B cell (primary cell): ENCODE results near the gene MYL5. TPM values are rescaled to one million over a fixed set of nuclear protein-coding genes. Genes with fewer than 3 reads are reported as not detected.

Source experiments
- ATAC-seq: fragments of 200-7000 bp; cut with Tn5 transposase; one replicate; pipeline ENCODE4 v1.10.0; 2021; ENCODE audit warnings: low read depth, mild to moderate bottlenecking, moderate number of reproducible peaks, moderate library complexity
- CTCF ChIA-PET: fragments of 350-600 bp; sonication (Branson Sonifier 250); formaldehyde crosslinking; loops from one replicate; lab custom pipeline; 2021; ENCODE audit warnings: antibody characterized with exemption, inconsistent platforms; lab: Charles Lee
- POLR2A ChIA-PET: fragments of 350-600 bp; sonication (Branson Sonifier 250); formaldehyde crosslinking; loops from one replicate; lab custom pipeline; 2021; ENCODE audit warnings: antibody characterized with exemption; lab: Charles Lee
- DNase-seq: peaks from one replicate; pipeline ENCODE4 v3.0.0; 2013
- H2AFZ ChIP-seq: 2 replicates; pipeline ENCODE4 v1.6.1; 2012; ENCODE audit warnings: mild to moderate bottlenecking, low read depth, low read length; ENCODE audit not compliant: insufficient read depth, poor library complexity, severe bottlenecking
- H3K27ac ChIP-seq, 2 donors: 1 replicate in 1 of 2; 2 replicates in 1 of 2; pipeline ENCODE4 v1.5.1; 2012 to 2013; ENCODE audit warnings: low read length in 2 of 2, mild to moderate bottlenecking in 2 of 2, moderate library complexity in 1 of 2
- H3K27me3 ChIP-seq, 4 experiments: fragments of 200-600 bp in 1 of 4; sonication (generic) in 1 of 4; replicated peaks in 1 of 4; 1 replicate in 2 of 4; 2 replicates in 2 of 4; pipeline versions ENCODE4 v1.6.1 to v1.7.0; 2013 to 2016; ENCODE audit warnings: low read length in 3 of 4, mild to moderate bottlenecking in 2 of 4, mixed read lengths in 1 of 4, moderate library complexity in 1 of 4; ENCODE audit not compliant: insufficient read depth in 4 of 4, control insufficient read depth in 3 of 4; ENCODE audit errors: control extremely low read depth in 1 of 4
- H3K36me3 ChIP-seq, 2 experiments: replicated peaks in 1 of 2; 1 replicate in 1 of 2; 2 replicates in 1 of 2; pipeline versions ENCODE4 v1.6.1 to v1.7.1; 2013; ENCODE audit warnings: low read length in 1 of 2; ENCODE audit not compliant: insufficient read depth in 2 of 2, control insufficient read depth in 1 of 2; ENCODE audit errors: control extremely low read depth in 1 of 2, extremely low read depth in 1 of 2
- H3K4me1 ChIP-seq, 2 donors: fragments of 200-600 bp in 1 of 2; sonication (generic) in 1 of 2; 1 replicate in 1 of 2; 2 replicates in 1 of 2; pipeline versions ENCODE4 v1.5.1 to v1.6.1; 2013 to 2017; ENCODE audit warnings: low read length in 2 of 2; ENCODE audit not compliant: control insufficient read depth in 2 of 2, insufficient read depth in 2 of 2
- H3K4me2 ChIP-seq: replicated peaks from 2 replicates; pipeline ENCODE3; 2012; ENCODE audit warnings: mild to moderate bottlenecking, low read depth, low read length; ENCODE audit not compliant: poor library complexity, severe bottlenecking
- H3K4me3 ChIP-seq, 5 experiments: fragments of 200-600 bp in 1 of 5; sonication (generic) in 1 of 5; 1 replicate in 3 of 5; 2 replicates in 2 of 5; pipeline versions ENCODE4 v1.5.1 to v1.7.0; 2011 to 2016; ENCODE audit warnings: low read length in 4 of 5, mild to moderate bottlenecking in 4 of 5, low read depth in 2 of 5, control low read depth in 1 of 5, moderate library complexity in 1 of 5; ENCODE audit not compliant: insufficient read depth in 1 of 5; ENCODE audit errors: control extremely low read depth in 1 of 5, extremely low read depth in 1 of 5
- H3K79me2 ChIP-seq: fragments of 200-600 bp; sonication (generic); one replicate; pipeline ENCODE4 v1.6.0; 2016; ENCODE audit warnings: low read length; ENCODE audit not compliant: control insufficient read depth, insufficient read depth
- H3K9ac ChIP-seq: fragments of 200-600 bp; sonication (generic); 2 replicates; pipeline ENCODE4 v1.6.1; 2017; ENCODE audit warnings: mild to moderate bottlenecking, low read length, moderate library complexity
- H3K9me3 ChIP-seq, 3 donors: one replicate each; pipeline versions ENCODE4 v1.6.1 to v1.7.1; 2013; ENCODE audit warnings: low read length in 2 of 3; ENCODE audit not compliant: control insufficient read depth in 2 of 3, insufficient read depth in 1 of 3; ENCODE audit errors: control extremely low read depth in 1 of 3
- H4K20me1 ChIP-seq: 2 replicates; pipeline ENCODE4 v1.6.0; 2012; ENCODE audit warnings: mild to moderate bottlenecking, low read length; ENCODE audit not compliant: insufficient read depth, control insufficient read depth, poor library complexity, severe bottlenecking
- H3K27ac Mint-ChIP-seq: one replicate; pipeline ENCODE4 v1.8.0; 2021; ENCODE audit warnings: mixed read lengths
- H3K27me3 Mint-ChIP-seq: one replicate; pipeline ENCODE4 v1.8.0; 2021; ENCODE audit warnings: mixed read lengths
- H3K4me1 Mint-ChIP-seq: one replicate; pipeline ENCODE4 v1.8.0; 2021; ENCODE audit warnings: mixed read lengths
- H3K4me3 Mint-ChIP-seq: one replicate; pipeline ENCODE4 v1.8.0; 2021; ENCODE audit warnings: mixed read lengths
- H3K9me3 Mint-ChIP-seq: one replicate; pipeline ENCODE4 v1.8.0; 2022; ENCODE audit warnings: mixed read lengths; ENCODE audit not compliant: insufficient read depth
- EZH2 ChIP-seq: IDR thresholded peaks from 2 replicates; pipeline ENCODE4 v1.6.1; 2012; ENCODE audit warnings: borderline replicate concordance, low read depth, mild to moderate bottlenecking, moderate library complexity, low read length; ENCODE audit not compliant: insufficient read depth, poor library complexity, severe bottlenecking
- WGBS: methylation state at CpG from one replicate; pipeline ENCODE4 v1.1.5; 2013; ENCODE audit warnings: missing lambda C conversion rate; ENCODE audit not compliant: insufficient coverage; 5-methylcytosine and 5-hydroxymethylcytosine counted together
- intact Hi-C: fragments of 100-400 bp; cut with micrococcal nuclease; formaldehyde crosslinking; loops from one replicate; pipeline ENCODE4 v1.10.0; 2022
- polyA plus RNA-seq: library from polyadenylated mRNA; depleted of rRNA; stranded (reverse); fragments of >200 nt; gene quantifications from 2 replicates; pipeline ENCODE4 v1.2.3, GENCODE V29; 2012
- total RNA-seq, 2 donors: library from RNA; stranded (reverse); fragments of 120-200 nt in 1 of 2; gene quantifications; 1 replicate in 1 of 2; 2 replicates in 1 of 2; pipeline versions ENCODE4 v1.2.3 to v1.2.4, GENCODE V29; 2013 to 2022
- TF ChIP-seq, protein P1 (sequence below): fragments of 200-600 bp; IDR thresholded peaks from one replicate; pipeline ENCODE4 v1.8.0; 2022; ENCODE audit warnings: antibody characterized with exemption, mild to moderate bottlenecking

The MYL5 gene
- total and polyA plus RNA-seq, 2 donors (not counting 1 experiment from before 2014, with no cell fraction given) = 16.9 to 38.3 TPM

DNA sequence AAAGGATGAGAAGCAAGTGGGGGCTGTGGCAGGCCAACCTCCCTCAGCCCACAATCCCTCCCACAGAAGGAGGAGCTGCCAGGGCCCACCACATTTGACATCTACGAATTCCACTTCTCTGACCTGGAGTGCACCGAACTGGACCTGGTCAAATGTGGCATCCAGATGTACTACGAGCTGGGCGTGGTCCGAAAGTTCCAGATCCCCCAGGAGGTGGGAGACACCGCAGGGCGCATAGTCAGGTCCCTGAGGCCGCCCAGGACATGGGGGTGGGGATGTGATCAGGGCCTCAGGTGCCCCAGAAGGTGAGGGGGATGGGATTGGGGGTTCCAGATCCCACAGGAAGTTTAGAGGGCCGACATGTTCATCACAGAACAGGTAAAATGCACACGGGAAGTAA, 13.9 kb upstream of the MYL5 start:
- TF ChIP-seq, protein P1, sequence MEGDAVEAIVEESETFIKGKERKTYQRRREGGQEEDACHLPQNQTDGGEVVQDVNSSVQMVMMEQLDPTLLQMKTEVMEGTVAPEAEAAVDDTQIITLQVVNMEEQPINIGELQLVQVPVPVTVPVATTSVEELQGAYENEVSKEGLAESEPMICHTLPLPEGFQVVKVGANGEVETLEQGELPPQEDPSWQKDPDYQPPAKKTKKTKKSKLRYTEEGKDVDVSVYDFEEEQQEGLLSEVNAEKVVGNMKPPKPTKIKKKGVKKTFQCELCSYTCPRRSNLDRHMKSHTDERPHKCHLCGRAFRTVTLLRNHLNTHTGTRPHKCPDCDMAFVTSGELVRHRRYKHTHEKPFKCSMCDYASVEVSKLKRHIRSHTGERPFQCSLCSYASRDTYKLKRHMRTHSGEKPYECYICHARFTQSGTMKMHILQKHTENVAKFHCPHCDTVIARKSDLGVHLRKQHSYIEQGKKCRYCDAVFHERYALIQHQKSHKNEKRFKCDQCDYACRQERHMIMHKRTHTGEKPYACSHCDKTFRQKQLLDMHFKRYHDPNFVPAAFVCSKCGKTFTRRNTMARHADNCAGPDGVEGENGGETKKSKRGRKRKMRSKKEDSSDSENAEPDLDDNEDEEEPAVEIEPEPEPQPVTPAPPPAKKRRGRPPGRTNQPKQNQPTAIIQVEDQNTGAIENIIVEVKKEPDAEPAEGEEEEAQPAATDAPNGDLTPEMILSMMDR = no peak
- TF ChIP-seq EZH2 = no peak
- no peak overlapping the region for H3K27ac Mint-ChIP-seq
- Histone ChIP-seq H3K4me1 (peaks cover 9 to 17% of the 10 kb centered on the region in 2 donors), H4K20me1 (no peaks in the 10 kb centered on the region), H3K9ac (no peak overlapping the region), H3K4me3 (no peak overlapping the region), H3K4me2 (no peak overlapping the region), H3K36me3 (no peaks in the 10 kb centered on the region), H3K27me3 (no peaks in the 10 kb centered on the region), H3K27ac (no peak overlapping the region), H3K9me3 (peaks cover 0 to 17% (median 0%) of the 10 kb centered on the region in 3 donors), H2AFZ (no peak overlapping the region), H3K79me2 (peaks cover 9% of the 10 kb centered on the region)
- WGBS = 98% methylated on average over 9 of the region's 10 CpGs
- POLR2A ChIA-PET = no interaction called here
- peaks cover 11% of the 10 kb centered on the region for H3K4me1 Mint-ChIP-seq
- DNase-seq = no peak
- no peak overlapping the region for H3K4me3 Mint-ChIP-seq
- no peaks in the 10 kb centered on the region for H3K27me3 Mint-ChIP-seq
- H3K9me3 Mint-ChIP-seq = no peaks in the 10 kb centered on the region
- no peak for ATAC-seq
- CTCF ChIA-PET = no interaction called here
- intact Hi-C loops = loop anchor here (5.0 kb wide), 1 partner anchor 323 kb away; the partner anchor contains the start of gene ZNF141

DNA sequence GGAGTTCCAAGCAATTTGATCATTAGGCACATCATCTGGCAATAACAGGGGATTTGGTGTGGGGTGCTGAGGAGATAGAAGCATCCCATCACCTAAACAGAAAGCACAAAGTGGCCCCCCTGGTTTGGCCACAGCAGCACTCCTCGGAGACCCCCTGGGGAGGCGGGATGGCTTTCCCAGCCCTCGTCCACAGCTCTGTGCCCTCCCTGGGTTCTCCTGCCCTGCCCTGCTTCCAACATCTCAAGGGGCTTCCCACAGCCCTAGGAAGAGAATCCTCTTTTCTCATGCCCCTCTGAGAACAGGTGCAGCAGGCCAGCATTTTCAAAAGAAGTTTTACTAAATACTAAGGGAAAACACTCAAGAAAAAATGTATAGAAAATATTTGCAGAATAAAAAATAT, 13.1 kb upstream of the MYL5 start:
- no peak overlapping the region for H3K27ac Mint-ChIP-seq
- no peak for DNase-seq

More for the DNA sequence above, 13.1 kb upstream of the MYL5 start:
- ChIA-PET POLR2A (no interaction called here), CTCF (no interaction called here)
- no peaks in the 10 kb centered on the region for H4K20me1 ChIP-seq
- peak overlapping the region; percentile 32 for H3K4me3 Mint-ChIP-seq
- H3K4me1 Mint-ChIP-seq = peaks cover 11% of the 10 kb centered on the region
- H3K27me3 ChIP-seq = no peaks in the 10 kb centered on the region
- no peaks in the 10 kb centered on the region for H3K9me3 Mint-ChIP-seq
- H2AFZ ChIP-seq = no peak overlapping the region
- peaks cover 9% of the 10 kb centered on the region for H3K79me2 ChIP-seq
- H3K27ac ChIP-seq = no peak overlapping the region
- ATAC-seq = no peak
- no peak overlapping the region for H3K4me2 ChIP-seq
- H3K4me3 ChIP-seq = no peak overlapping the region
- TF ChIP-seq, protein P1 = no peak
- no peak for TF ChIP-seq EZH2
- H3K9me3 ChIP-seq = peaks cover 0 to 17% (median 0%) of the 10 kb centered on the region in 3 donors
- intact Hi-C loops = loop anchor here (5.0 kb wide), 1 partner anchor 324 kb away; the partner anchor contains the start of gene ZNF141
- H3K9ac ChIP-seq = no peak overlapping the region
- peaks cover 9 to 17% of the 10 kb centered on the region in 2 donors for H3K4me1 ChIP-seq
- WGBS = 100% methylated on average over 3 of the region's 3 CpGs
- H3K27me3 Mint-ChIP-seq = no peaks in the 10 kb centered on the region
- no peaks in the 10 kb centered on the region for H3K36me3 ChIP-seq
